K562 (cell line): ENCODE results near the gene KBTBD2. TPM values are rescaled to one million over a fixed set of nuclear protein-coding genes. Genes with fewer than 3 reads are reported as not detected.

Source experiments
- ATAC-seq: fragments of 200-7000 bp; cut with Tn5 transposase; 3 replicates; pipeline ENCODE4 v1.9.1; 2020; ENCODE audit warnings: moderate library complexity
- BruUV-seq: library from RNA; stranded (reverse); fragments of 400-500 nt; replicated peaks from 2 replicates; lab custom pipeline; 2021; lab: Mats Ljungman, UMichigan
- CTCF ChIA-PET: fragments of 300-600 bp; formaldehyde crosslinking; extraction: SDS; loops from one replicate; lab custom pipeline; 2021; ENCODE audit warnings: low intra/inter-chr PET ratio; lab: Yijun Ruan, JAX
- POLR2A ChIA-PET: fragments of 300-600, 350-650 bp; sonication (Branson Sonifier 250); formaldehyde crosslinking; extraction: SDS; loops from one replicate; lab custom pipeline; 2021; ENCODE audit warnings: antibody characterized with exemption, inconsistent platforms; lab: Yijun Ruan, JAX
- DNase-seq, 4 experiments: peaks; one replicate each; pipeline versions ENCODE4 v3.0.0 to v3.0.0-alpha.2; 2011 to 2018; ENCODE audit warnings: low spot score in 3 of 4, mixed read lengths in 3 of 4; ENCODE audit errors: extremely low read depth in 1 of 4
- FAIRE-seq: peaks from 2 replicates; lab custom pipeline; 2011; peaks lifted over from hg19 to GRCh38; lab: Jason Lieb, UNC
- H2AFZ ChIP-seq: 2 replicates; pipeline ENCODE4 v1.6.0; 2011; ENCODE audit warnings: low read depth, low read length, control low read depth, inconsistent platforms
- H3K27ac ChIP-seq: fragments of 200-600 bp; 3 replicates; pipeline ENCODE4 v1.8.0; 2011; ENCODE audit warnings: low read depth, mild to moderate bottlenecking, control low read depth, inconsistent platforms, low read length, moderate library complexity, mixed read lengths; ENCODE audit errors: extremely low read depth
- H3K27me3 ChIP-seq, 2 experiments: fragments of 300-600 bp in 1 of 2; 2 replicates in 1 of 2; 3 replicates in 1 of 2; pipeline versions ENCODE4 v1.6.0 to v1.8.0; 2011; ENCODE audit warnings: inconsistent platforms in 2 of 2, low read length in 2 of 2, mild to moderate bottlenecking in 1 of 2, mixed read lengths in 1 of 2, moderate library complexity in 1 of 2; ENCODE audit not compliant: control insufficient read depth in 2 of 2, insufficient read depth in 2 of 2
- H3K36me3 ChIP-seq: fragments of 300-600 bp; 3 replicates; pipeline ENCODE4 v1.8.0; 2011; ENCODE audit warnings: mild to moderate bottlenecking, low read length, inconsistent platforms; ENCODE audit not compliant: control insufficient read depth, insufficient read depth
- H3K4me1 ChIP-seq, 2 experiments: fragments of 200-600 bp in 1 of 2; replicated peaks in 1 of 2; 2 replicates in 1 of 2; 3 replicates in 1 of 2; pipeline versions ENCODE4 v1.5.1 to v1.8.0; 2011; ENCODE audit warnings: inconsistent platforms in 2 of 2, low read length in 2 of 2, mild to moderate bottlenecking in 1 of 2, mixed read lengths in 1 of 2, moderate library complexity in 1 of 2; ENCODE audit not compliant: control insufficient read depth in 2 of 2, insufficient read depth in 2 of 2
- H3K4me2 ChIP-seq: 2 replicates; pipeline ENCODE4 v1.6.1; 2011; ENCODE audit warnings: low read length, control low read depth, inconsistent platforms, mixed read lengths; ENCODE audit not compliant: insufficient read depth
- H3K4me3 ChIP-seq: fragments of 200-600 bp; sonication (generic), shearing (Covaris generic); 2 replicates; pipeline ENCODE4 v1.5.1; 2016; ENCODE audit warnings: control low read depth, inconsistent platforms
- H3K79me2 ChIP-seq: fragments of 200-600 bp; 3 replicates; pipeline ENCODE4 v1.8.0; 2011; ENCODE audit warnings: low read length, inconsistent platforms; ENCODE audit not compliant: control insufficient read depth, insufficient read depth
- H3K9ac ChIP-seq, 2 experiments: 2 replicates each; pipeline versions ENCODE4 v1.6.0 to v1.6.1; 2011; ENCODE audit warnings: low read depth in 2 of 2, low read length in 2 of 2, control low read depth in 1 of 2, inconsistent platforms in 1 of 2, mild to moderate bottlenecking in 1 of 2, mixed read lengths in 1 of 2; ENCODE audit not compliant: insufficient read depth in 1 of 2
- H3K9me1 ChIP-seq: one replicate; pipeline ENCODE4 v1.6.0; 2011; ENCODE audit warnings: inconsistent platforms, mild to moderate bottlenecking, low read length, moderate library complexity; ENCODE audit not compliant: control insufficient read depth, insufficient read depth
- H3K9me3 ChIP-seq: replicated peaks from 2 replicates; pipeline ENCODE4 v1.5.1; 2011; ENCODE audit warnings: low read depth, low read length, inconsistent platforms; ENCODE audit not compliant: control insufficient read depth, insufficient read depth
- H4K20me1 ChIP-seq: replicated peaks from 2 replicates; pipeline ENCODE4 v1.6.1; 2011; ENCODE audit warnings: low read length, inconsistent platforms, mixed read lengths; ENCODE audit not compliant: control insufficient read depth, insufficient read depth
- ETV6 ChIP-seq, 3 experiments: fragments of 150-350 bp in 1 of 3; sonication (generic) in 1 of 3; formaldehyde crosslinking in 1 of 3; IDR thresholded peaks; 2 replicates each; pipeline versions ENCODE4 v1.6.1 to v1.8.0; 2014 to 2022; ENCODE audit warnings: borderline replicate concordance in 2 of 3, low read depth in 2 of 3, antibody characterized with exemption in 1 of 3, low read length in 1 of 3, mild to moderate bottlenecking in 1 of 3, missing genetic modification reagents in 1 of 3
- GABPA ChIP-seq: fragments of 200-800 bp; sonication (Bioruptor generic); conservative IDR thresholded peaks from 2 replicates; pipeline ENCODE4 v1.6.1; 2016; ENCODE audit warnings: low read depth, missing genetic modification characterization, missing compliant biosample characterization
- IFI16 ChIP-seq: fragments of 250-450 bp; sonication (Bioruptor Pico); IDR thresholded peaks from 2 replicates; pipeline ENCODE4 v2.1.2; 2022; ENCODE audit warnings: mild to moderate bottlenecking, inconsistent platforms
- MEF2D ChIP-seq: conservative IDR thresholded peaks from 2 replicates; pipeline ENCODE4 v1.6.1; 2016; ENCODE audit warnings: low read depth, missing genetic modification characterization, missing compliant biosample characterization
- SP1 ChIP-seq: sonication (generic); formaldehyde crosslinking; IDR thresholded peaks from 2 replicates; pipeline ENCODE4 v1.8.1; 2022; ENCODE audit warnings: mild to moderate bottlenecking, missing genetic modification reagents
- ZBTB33 ChIP-seq: sonication (generic); formaldehyde crosslinking; IDR thresholded peaks from 2 replicates; pipeline ENCODE4 v1.8.1; 2023; ENCODE audit warnings: mild to moderate bottlenecking, missing genetic modification reagents
- ZNF592 ChIP-seq: fragments of 450-650 bp; IDR thresholded peaks from 2 replicates; pipeline ENCODE4 v1.6.1; 2017; ENCODE audit warnings: antibody characterized with exemption, mild to moderate bottlenecking
- WGBS: fragments of 100-300 bp; shearing (Covaris generic); methylation state at CpG from one replicate; pipeline ENCODE4 v1.1.6; 2016; ENCODE audit warnings: low coverage, mixed read lengths; ENCODE audit not compliant: insufficient coverage; ENCODE audit errors: missing lambda C conversion rate; 5-methylcytosine and 5-hydroxymethylcytosine counted together
- in situ Hi-C: fragments of 300-500 bp; cut with MboI; formaldehyde crosslinking; loops from 4 replicates; pipeline ENCODE4 v1.15.0; 2018; ENCODE audit warnings: inconsistent platforms, mixed read lengths
- intact Hi-C: fragments of 100-400 bp; cut with micrococcal nuclease; formaldehyde crosslinking; loops from 2 replicates; pipeline ENCODE4 v1.14.2; 2022
- polyA plus RNA-seq, 8 experiments: library from polyadenylated mRNA; depleted of rRNA in 4 of 8; stranded (reverse) in 5 of 8; unstranded in 3 of 8; fragments of >200 nt; fragmentation: Nextera tagmentation in 2 of 8; fragmentation: Illumina TruSeq in 1 of 8; extraction: Ambion mirVana in 2 of 8; extraction: Trizol in 1 of 8; gene quantifications; 2 replicates each; pipeline versions ENCODE4 v1.2.1 to v1.2.3, GENCODE V29; 2011 to 2014; ENCODE audit warnings: inconsistent platforms in 1 of 8, missing spikeins in 1 of 8
- total RNA-seq, 7 experiments: library from RNA; depleted of rRNA in 6 of 7; stranded (reverse); fragments of >200 nt in 6 of 7; fragmentation: Illumina TruSeq in 2 of 7; extraction: Trizol in 2 of 7; gene quantifications; 2 replicates each; pipeline versions ENCODE4 v1.2.1 to v1.2.3, GENCODE V29; 2011 to 2021; ENCODE audit warnings: low replicate concordance in 1 of 7

KBTBD2 gene
- total and polyA plus RNA-seq, 9 of the 15 experiments (the other 6 are each of a cell fraction or from before 2014, with no cell fraction given): 22.8 to 62.2 (median 30.8) TPM

- ATAC-seq: no peak
- WGBS: 62% methylated on average over 1 of the region's 1 CpG
- DNase-seq: no peak
- FAIRE-seq: no peak
- H4K20me1 ChIP-seq: no peaks in the 10 kb centered on the region
- H3K4me1 ChIP-seq: peaks cover 0 to 11% of the 10 kb centered on the region in 2 experiments; a peak in 4 of 5 replicates
- ChIA-PET CTCF (no interaction called here), POLR2A (no interaction called here)
- intact Hi-C loops (no loop called here), in situ Hi-C loops (no loop called here)
- peaks cover 9% of the 10 kb centered on the region; the same call in 2 of the 3 replicates for H3K36me3 ChIP-seq
- H3K79me2 ChIP-seq: no peaks in the 10 kb centered on the region
- no TSS peak for BruUV-seq
- no peaks in the 10 kb centered on the region for H3K9me1 ChIP-seq
- H3K9me3 ChIP-seq: no peaks in the 10 kb centered on the region
- no peaks in the 10 kb centered on the region for H3K27me3 ChIP-seq
- TF ChIP-seq MEF2D (tag) (no peak), SP1 (0 out of 2 replicates have a peak, but pooled peaks have one; percentile 20)
- no peak overlapping the region for H3K4me2 ChIP-seq
- no peak overlapping the region for H2AFZ ChIP-seq
- H3K9ac ChIP-seq: no peak overlapping the region
- no peak overlapping the region for H3K27ac ChIP-seq
- no peak overlapping the region for H3K4me3 ChIP-seq
These were observed 18.6 kb upstream of the KBTBD2 start for GRCh38 chr7:32910195-32910594.

GRCh38 chr7:32905175-32905662 lies 13.7 kb upstream of the KBTBD2 start:
- DNase-seq: peak; percentile 81 to 98 (median 88)
- in situ Hi-C loops: no loop called here
- Histone ChIP-seq H3K9me1 (no peaks in the 10 kb centered on the region), H3K36me3 (no peaks in the 10 kb centered on the region), H3K27ac (peak overlapping the region; percentile 81), H3K4me1 (peaks cover 11 to 26% of the 10 kb centered on the region in 2 experiments), H4K20me1 (no peaks in the 10 kb centered on the region), H3K9ac (peak overlapping the region; percentile 66 to 88; a peak in 3 of 4 replicates), H3K27me3 (no peaks in the 10 kb centered on the region), H3K79me2 (no peaks in the 10 kb centered on the region), H3K4me2 (peak overlapping the region; percentile 65), H3K9me3 (no peaks in the 10 kb centered on the region), H2AFZ (peak overlapping the region; percentile 82), H3K4me3 (peak overlapping the region; percentile 31)
- peak; percentile 99 for FAIRE-seq
- 1% methylated on average over 12 of the region's 12 CpGs for WGBS
- peak; percentile 95 for ATAC-seq
- POLR2A ChIA-PET: interaction anchor here (0.7 to 10.6 kb wide), 6 partner anchors 9 to 39 kb away, joined by 3 to 111 read pairs (median 5); partner anchors contain the start of gene KBTBD2
- no TSS peak for BruUV-seq
- intact Hi-C loops: loop anchor here (1.0 to 5.0 kb wide), 2 partner anchors 13 to 37 kb away; no protein-coding TSS in a partner anchor
- CTCF ChIA-PET: interaction anchor here (0.7 kb wide), 1 partner anchor 79 kb away, joined by 4 read pairs; no protein-coding TSS in a partner anchor
- TF ChIP-seq ETV6 (IDR thresholded peaks at IDR 0.05; ENCODE audit: borderline replicate concordance in 1 of 2, low read depth in 2 of 2, low read length in 1 of 2): no peak
- no peak for TF ChIP-seq ETV6 (CRISPR knock-in tag; IDR thresholded peaks at IDR 0.05; ENCODE audit: borderline replicate concordance)
- no peak for TF ChIP-seq IFI16
- peak; percentile 30; the same call in 1 of the 2 replicates for TF ChIP-seq GABPA (tag)
- peak; percentile 39; the same call in 1 of the 2 replicates for TF ChIP-seq ZBTB33 (CRISPR knock-in tag)
- TF ChIP-seq ZNF592: peak; percentile 15; the same call in 1 of the 2 replicates
